ENCODE results near the gene FNDC3B. TPM values are rescaled to one million over a fixed set of nuclear protein-coding genes. Genes with fewer than 3 reads are reported as not detected.

The FNDC3B gene
- total RNA-seq, 1 experiment from 2014 or later, result 48.6 TPM

DNA sequence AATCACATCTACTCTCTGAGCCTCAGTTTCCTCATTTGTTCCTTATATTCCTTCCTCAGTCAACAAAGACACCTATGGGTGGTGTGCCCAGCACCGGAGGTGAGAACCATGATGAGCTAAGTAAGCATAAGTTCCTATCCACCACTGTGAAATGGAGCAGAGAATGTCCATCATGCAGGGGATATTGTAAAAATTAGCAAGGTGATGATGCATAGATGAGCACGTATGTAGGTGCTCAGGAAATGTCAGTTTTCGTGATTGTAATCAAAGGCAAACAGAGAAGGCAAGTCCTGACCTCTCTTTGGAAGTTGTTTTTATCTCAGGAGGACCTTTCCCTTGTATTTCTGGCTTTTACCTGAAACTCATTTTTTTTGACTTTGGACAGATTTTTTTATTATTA, 243.5 kb downstream of the FNDC3B start:
- DNase-seq (no peak), ATAC-seq (no peak)
- Histone ChIP-seq H2AFZ (ENCODE audit: low read length) (no peak overlapping the region), H3K9me2 (replicated peaks; ENCODE audit: low read length) (no peaks in the 10 kb centered on the region), H3K4me3 (ENCODE audit: low read length) (no peak overlapping the region), H3K36me3 (ENCODE audit: low read depth, low read length) (peaks cover 12% of the 10 kb centered on the region), H3K4me2 (ENCODE audit: low read length) (no peak overlapping the region), H3K9me3 (ENCODE audit: low read length) (no peaks in the 10 kb centered on the region), H3K27me3 (ENCODE audit: low read length) (no peaks in the 10 kb centered on the region), H3K79me2 (ENCODE audit: low read length) (peaks cover 4% of the 10 kb centered on the region; the same call in 1 of the 2 replicates), H3K9ac (ENCODE audit: low read length) (no peak overlapping the region), H3K4me1 (ENCODE audit: insufficient read depth, low read length) (peaks cover 6% of the 10 kb centered on the region; the same call in 1 of the 2 replicates), H3K27ac (ENCODE audit: low read length) (no peak overlapping the region), H4K20me1 (ENCODE audit: low read length) (no peaks in the 10 kb centered on the region), H3F3A (ENCODE audit: low read length, unreplicated experiment) (no peaks in the 10 kb centered on the region)
- intact Hi-C loops (cut with micrococcal nuclease), result no loop called here
- TF ChIP-seq, protein P1, sequence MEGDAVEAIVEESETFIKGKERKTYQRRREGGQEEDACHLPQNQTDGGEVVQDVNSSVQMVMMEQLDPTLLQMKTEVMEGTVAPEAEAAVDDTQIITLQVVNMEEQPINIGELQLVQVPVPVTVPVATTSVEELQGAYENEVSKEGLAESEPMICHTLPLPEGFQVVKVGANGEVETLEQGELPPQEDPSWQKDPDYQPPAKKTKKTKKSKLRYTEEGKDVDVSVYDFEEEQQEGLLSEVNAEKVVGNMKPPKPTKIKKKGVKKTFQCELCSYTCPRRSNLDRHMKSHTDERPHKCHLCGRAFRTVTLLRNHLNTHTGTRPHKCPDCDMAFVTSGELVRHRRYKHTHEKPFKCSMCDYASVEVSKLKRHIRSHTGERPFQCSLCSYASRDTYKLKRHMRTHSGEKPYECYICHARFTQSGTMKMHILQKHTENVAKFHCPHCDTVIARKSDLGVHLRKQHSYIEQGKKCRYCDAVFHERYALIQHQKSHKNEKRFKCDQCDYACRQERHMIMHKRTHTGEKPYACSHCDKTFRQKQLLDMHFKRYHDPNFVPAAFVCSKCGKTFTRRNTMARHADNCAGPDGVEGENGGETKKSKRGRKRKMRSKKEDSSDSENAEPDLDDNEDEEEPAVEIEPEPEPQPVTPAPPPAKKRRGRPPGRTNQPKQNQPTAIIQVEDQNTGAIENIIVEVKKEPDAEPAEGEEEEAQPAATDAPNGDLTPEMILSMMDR (conservative IDR thresholded peaks at IDR 0.05; ENCODE audit: low read depth, low read length), result no peak
- TF ChIP-seq EZH2 (IDR thresholded peaks at IDR 0.05; ENCODE audit: low read length, unreplicated experiment), result no peak
- TF ChIP-seq EZH2phosphoT487 (IDR thresholded peaks at IDR 0.05; ENCODE audit: borderline replicate concordance, low read length), result no peak
- CTCF ChIA-PET, result no interaction called here
- POLR2A ChIA-PET (ENCODE audit: unreplicated experiment), result no interaction called here
- BruUV-seq (replicated peaks), result no TSS peak

DNA sequence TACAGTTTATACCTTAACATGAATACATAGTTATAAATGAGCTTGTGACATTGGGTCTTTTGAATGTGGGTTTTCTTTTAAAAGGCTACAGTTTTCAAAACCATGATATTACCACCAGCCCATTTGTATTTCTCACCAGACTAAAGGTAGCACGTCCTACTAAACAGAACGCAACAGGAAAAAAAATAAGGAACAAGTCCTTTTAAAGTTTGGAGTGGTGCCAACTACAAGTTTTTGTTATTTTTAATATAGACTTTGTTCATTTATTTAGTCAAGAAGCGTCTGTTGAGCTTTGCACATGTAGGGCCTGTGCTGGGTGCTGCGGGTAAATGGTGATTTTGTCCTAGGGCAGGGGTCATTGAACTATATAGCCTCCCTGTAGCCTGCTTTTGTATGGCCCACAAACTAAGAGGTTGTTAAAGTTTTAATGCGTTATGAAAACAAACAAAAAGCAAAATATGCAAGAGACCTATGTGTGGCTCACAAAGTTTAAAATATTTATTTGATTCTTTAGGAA, 244.5 kb downstream of the FNDC3B start:
- Histone ChIP-seq H2AFZ (ENCODE audit: low read length) (no peak overlapping the region), H3F3A (ENCODE audit: low read length, unreplicated experiment) (no peaks in the 10 kb centered on the region), H3K27ac (ENCODE audit: low read length) (no peak overlapping the region), H3K9me2 (replicated peaks; ENCODE audit: low read length) (no peaks in the 10 kb centered on the region), H3K4me1 (ENCODE audit: insufficient read depth, low read length) (peaks cover 6% of the 10 kb centered on the region; the same call in 1 of the 2 replicates), H4K20me1 (ENCODE audit: low read length) (no peaks in the 10 kb centered on the region), H3K36me3 (ENCODE audit: low read depth, low read length) (peaks cover 21% of the 10 kb centered on the region), H3K9ac (ENCODE audit: low read length) (no peak overlapping the region), H3K4me2 (ENCODE audit: low read length) (no peak overlapping the region), H3K4me3 (ENCODE audit: low read length) (no peak overlapping the region), H3K9me3 (ENCODE audit: low read length) (no peaks in the 10 kb centered on the region), H3K27me3 (ENCODE audit: low read length) (no peaks in the 10 kb centered on the region), H3K79me2 (ENCODE audit: low read length) (peaks cover 4% of the 10 kb centered on the region; the same call in 1 of the 2 replicates)
- ATAC-seq (no peak), DNase-seq (no peak)
- POLR2A ChIA-PET (ENCODE audit: unreplicated experiment), result no interaction called here
- no TSS peak for BruUV-seq (replicated peaks)
- intact Hi-C loops (cut with micrococcal nuclease), result no loop called here
- TF ChIP-seq, protein P1 (conservative IDR thresholded peaks at IDR 0.05; ENCODE audit: low read depth, low read length), result no peak
- TF ChIP-seq EZH2 (IDR thresholded peaks at IDR 0.05; ENCODE audit: low read length, unreplicated experiment) (no peak), EZH2phosphoT487 (IDR thresholded peaks at IDR 0.05; ENCODE audit: borderline replicate concordance, low read length) (no peak)
- CTCF ChIA-PET, result interaction anchor here (0.5 kb wide), 1 partner anchor 240 kb away, joined by 3 read pairs; no protein-coding TSS in a partner anchor

DNA sequence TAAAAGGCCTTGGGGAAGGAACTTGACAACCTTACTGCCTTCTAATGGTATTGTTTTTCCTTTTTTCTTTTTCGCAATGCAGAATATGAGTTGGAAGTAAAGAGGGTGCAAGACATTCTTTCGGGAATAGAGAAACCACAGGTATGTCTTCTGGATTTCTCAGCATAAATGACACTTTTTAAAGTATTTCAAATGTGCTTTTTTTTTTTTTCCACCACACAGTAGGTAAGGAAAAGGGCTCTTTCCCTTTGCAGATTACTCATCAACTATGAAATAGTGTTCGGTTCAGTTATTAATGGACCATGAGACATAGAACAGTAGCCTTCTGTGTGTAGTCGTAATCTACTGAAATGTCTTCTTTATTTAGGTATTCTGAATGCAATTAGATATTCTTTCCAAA, 246.5 kb downstream of the FNDC3B start:
- Histone ChIP-seq H3K36me3 (ENCODE audit: low read depth, low read length) (peaks cover 28% of the 10 kb centered on the region), H3K79me2 (ENCODE audit: low read length) (peaks cover 4% of the 10 kb centered on the region; the same call in 1 of the 2 replicates), H3K4me2 (ENCODE audit: low read length) (no peak overlapping the region), H3K9ac (ENCODE audit: low read length) (no peak overlapping the region), H3K27ac (ENCODE audit: low read length) (no peak overlapping the region), H4K20me1 (ENCODE audit: low read length) (peaks cover 4% of the 10 kb centered on the region; the same call in 1 of the 2 replicates), H2AFZ (ENCODE audit: low read length) (no peak overlapping the region), H3F3A (ENCODE audit: low read length, unreplicated experiment) (no peaks in the 10 kb centered on the region), H3K27me3 (ENCODE audit: low read length) (no peaks in the 10 kb centered on the region), H3K4me3 (ENCODE audit: low read length) (no peak overlapping the region), H3K9me2 (replicated peaks; ENCODE audit: low read length) (no peaks in the 10 kb centered on the region), H3K9me3 (ENCODE audit: low read length) (no peaks in the 10 kb centered on the region), H3K4me1 (ENCODE audit: insufficient read depth, low read length) (peaks cover 6% of the 10 kb centered on the region; the same call in 1 of the 2 replicates)
- intact Hi-C loops (cut with micrococcal nuclease), result no loop called here
- no TSS peak for BruUV-seq (replicated peaks)
- TF ChIP-seq EZH2 (IDR thresholded peaks at IDR 0.05; ENCODE audit: low read length, unreplicated experiment) (no peak), EZH2phosphoT487 (IDR thresholded peaks at IDR 0.05; ENCODE audit: borderline replicate concordance, low read length) (no peak)
- TF ChIP-seq, protein P1 (conservative IDR thresholded peaks at IDR 0.05; ENCODE audit: low read depth, low read length), result no peak
- DNase-seq (no peak), ATAC-seq (no peak)
- CTCF ChIA-PET, result no interaction called here
- POLR2A ChIA-PET (ENCODE audit: unreplicated experiment), result no interaction called here
